OCI-LY7 (cell line): ENCODE measurements around the gene C1orf198. TPM values are rescaled to one million over a fixed set of nuclear protein-coding genes. Genes with fewer than 3 reads are reported as not detected.

ENCODE experiments used
- BruUV-seq: library from RNA; stranded (reverse); fragments of 400-500 nt; replicated peaks from 2 replicates; lab custom pipeline; 2021; lab: Mats Ljungman, UMichigan
- CTCF ChIA-PET: fragments of 300-600 bp; sonication (Branson Sonifier 250); formaldehyde crosslinking; loops from one replicate; lab custom pipeline; 2022; ENCODE audit warnings: antibody characterized with exemption; ENCODE audit not compliant: unreplicated experiment; lab: Charles Lee
- POLR2A ChIA-PET: fragments of 300-600 bp; sonication (Branson Sonifier 250); formaldehyde crosslinking; loops from one replicate; lab custom pipeline; 2022; ENCODE audit warnings: antibody characterized with exemption; lab: Charles Lee
- DNase-seq: peaks from one replicate; pipeline ENCODE4 v3.0.0-alpha.2; 2015; ENCODE audit warnings: low spot score
- H2AFZ ChIP-seq: fragments of 200-600 bp; sonication (generic), shearing (Covaris generic); 2 replicates; pipeline ENCODE4 v1.6.1; 2014; ENCODE audit warnings: mild to moderate bottlenecking, antibody characterized with exemption, low read length, moderate library complexity
- H3K27ac ChIP-seq: fragments of 200-600 bp; sonication (generic); 2 replicates; pipeline ENCODE4 v1.5.1; 2014; ENCODE audit warnings: mixed run types, low read depth, mild to moderate bottlenecking, moderate library complexity, low read length, inconsistent platforms; ENCODE audit not compliant: poor library complexity, severe bottlenecking
- H3K36me3 ChIP-seq: fragments of 200-600 bp; sonication (generic); 2 replicates; pipeline ENCODE4 v1.6.1; 2014; ENCODE audit warnings: mild to moderate bottlenecking, antibody characterized with exemption, low read length, moderate library complexity, mixed read lengths; ENCODE audit not compliant: insufficient read depth
- H3K4me1 ChIP-seq: fragments of 200-600 bp; sonication (generic); 2 replicates; pipeline ENCODE4 v1.5.1; 2014; ENCODE audit warnings: mild to moderate bottlenecking, low read length; ENCODE audit not compliant: insufficient read depth, poor library complexity, severe bottlenecking
- H3K4me2 ChIP-seq: fragments of 200-600 bp; sonication (generic); 2 replicates; pipeline ENCODE4 v1.6.1; 2014; ENCODE audit warnings: mild to moderate bottlenecking, low read length
- H3K4me3 ChIP-seq: fragments of 200-600 bp; sonication (generic); 2 replicates; pipeline ENCODE4 v1.5.1; 2014; ENCODE audit warnings: mild to moderate bottlenecking, low read depth, low read length; ENCODE audit not compliant: poor library complexity, severe bottlenecking
- H3K79me2 ChIP-seq: fragments of 200-600 bp; sonication (generic); 2 replicates; pipeline ENCODE4 v1.6.1; 2016; ENCODE audit warnings: low read depth, mild to moderate bottlenecking, low read length, moderate library complexity, mixed read lengths; ENCODE audit not compliant: insufficient read depth
- H3K9me2 ChIP-seq: fragments of 200-600 bp; sonication (generic); 2 replicates; pipeline ENCODE4 v1.6.1; 2016; ENCODE audit warnings: mild to moderate bottlenecking, low read length, mixed read lengths; ENCODE audit not compliant: insufficient read depth
- H3K9me3 ChIP-seq: fragments of 200-600 bp; sonication (generic); 2 replicates; pipeline ENCODE4 v1.6.1; 2014; ENCODE audit warnings: mild to moderate bottlenecking, mixed run types, low read length, mixed read lengths
- H4K20me1 ChIP-seq: fragments of 200-600 bp; sonication (generic); 2 replicates; pipeline ENCODE4 v1.6.1; 2014; ENCODE audit warnings: mild to moderate bottlenecking, antibody characterized with exemption, low read length, moderate library complexity, mixed read lengths; ENCODE audit not compliant: insufficient read depth
- CTCF ChIP-seq: fragments of 200-600 bp; sonication (generic); conservative IDR thresholded peaks from 2 replicates; pipeline ENCODE4 v1.5.1; 2014; ENCODE audit warnings: mild to moderate bottlenecking, antibody characterized with exemption, low read length, moderate library complexity, mixed read lengths
- EZH2phosphoT487 ChIP-seq: fragments of 200-600 bp; sonication (generic); IDR thresholded peaks from 2 replicates; pipeline ENCODE4 v1.6.1; 2018; ENCODE audit warnings: low read depth, borderline replicate concordance, mild to moderate bottlenecking, mixed run types, antibody characterized with exemption, low read length, moderate library complexity, mixed read lengths
- intact Hi-C: fragments of 100-400 bp; cut with micrococcal nuclease; formaldehyde crosslinking; loops from one replicate; pipeline ENCODE4 v1.10.0; 2022; ENCODE audit not compliant: unreplicated experiment
- total RNA-seq, 2 experiments: library from RNA; depleted of rRNA in 1 of 2; stranded (reverse); fragments of >200 nt in 1 of 2; shearing (Covaris generic) in 1 of 2; gene quantifications; 2 replicates each; pipeline ENCODE4 v1.2.3, GENCODE V29; 2014 to 2022

Gene C1orf198
- total RNA-seq, 2 experiments from 2014 or later, result 5.7 to 6.5 TPM

- Histone ChIP-seq H3K4me3 (no peak overlapping the region), H3K9me2 (no peaks in the 10 kb centered on the region), H3K36me3 (no peaks in the 10 kb centered on the region), H3K4me2 (no peak overlapping the region), H4K20me1 (no peaks in the 10 kb centered on the region), H3K27ac (no peak overlapping the region), H3K79me2 (no peaks in the 10 kb centered on the region), H3K9me3 (no peaks in the 10 kb centered on the region), H3K4me1 (no peaks in the 10 kb centered on the region), H2AFZ (no peak overlapping the region)
- POLR2A ChIA-PET, result no interaction called here
- CTCF ChIA-PET, result interaction anchor here (0.7 kb wide), 1 partner anchor 1042 kb away, joined by 9 read pairs; no protein-coding TSS in a partner anchor
- intact Hi-C loops, result no loop called here
- no peak for DNase-seq
- TF ChIP-seq EZH2phosphoT487 (no peak), CTCF (no peak)
- no TSS peak for BruUV-seq
These were observed 36.5 kb downstream of the C1orf198 start for GRCh38 chr1:230831771-230832170.

GRCh38 chr1:230828421-230828820 lies 39.9 kb downstream of the C1orf198 start:
- BruUV-seq, result no TSS peak

More at GRCh38 chr1:230828421-230828820, 39.9 kb downstream of the C1orf198 start:
- no peaks in the 10 kb centered on the region for H3K9me3 ChIP-seq
- no peak for DNase-seq
- ChIA-PET CTCF (no interaction called here), POLR2A (interaction anchor here (0.6 to 1.0 kb wide), 2 partner anchors 19 to 197 kb away, joined by 3 read pairs; no protein-coding TSS in a partner anchor)
- intact Hi-C loops, result no loop called here
- H3K36me3 ChIP-seq, result no peaks in the 10 kb centered on the region
- no peaks in the 10 kb centered on the region for H3K4me1 ChIP-seq
- no peak overlapping the region for H3K4me3 ChIP-seq
- no peaks in the 10 kb centered on the region for H4K20me1 ChIP-seq
- H3K9me2 ChIP-seq, result no peaks in the 10 kb centered on the region
- H3K79me2 ChIP-seq, result no peaks in the 10 kb centered on the region
- H2AFZ ChIP-seq, result no peak overlapping the region
- no peak overlapping the region for H3K4me2 ChIP-seq
- no peak overlapping the region for H3K27ac ChIP-seq
- TF ChIP-seq EZH2phosphoT487 (no peak), CTCF (no peak)
